Measurements from ENCODE around the gene SLC15A4. TPM values are rescaled to one million over a fixed set of nuclear protein-coding genes. Genes with fewer than 3 reads are reported as not detected.
A peak's percentile ranks its signal among the peaks of the same experiment; 100 is the strongest.

The SLC15A4 gene
- total and polyA plus RNA-seq, 4 donors: 7.3 to 25.3 (median 14.9) TPM

- DNase-seq (ENCODE audit: low spot score): no peak
- no peaks in the 10 kb centered on the region for H3K36me3 ChIP-seq (ENCODE audit: control insufficient read depth in 4 of 4, insufficient read depth in 3 of 4, low read depth in 1 of 4, low read length in 3 of 4)
- no peaks in the 10 kb centered on the region for H3K27me3 ChIP-seq (ENCODE audit: control insufficient read depth in 4 of 4, insufficient read depth in 4 of 4, low read length in 3 of 4)
- H3K9me3 ChIP-seq (ENCODE audit: control insufficient read depth in 4 of 4, low read length in 3 of 4): no peaks in the 10 kb centered on the region
- H3K4me1 ChIP-seq (ENCODE audit: control insufficient read depth in 4 of 4, insufficient read depth in 4 of 4, low read length in 3 of 4): peaks cover 0 to 4% (median 2%) of the 10 kb centered on the region in 4 donors
- no peak for TF ChIP-seq TAF1 (conservative IDR thresholded peaks at IDR 0.05)
- TF ChIP-seq HNF4G (IDR thresholded peaks at IDR 0.05): no peak
- H3K9ac ChIP-seq (ENCODE audit: low read depth in 1 of 2, low read length in 2 of 2): peak overlapping the region; percentile 76 to 91
- whole genome bisulfite sequencing: 3% methylated on average over 74 of the region's 74 CpGs
- peak overlapping the region; percentile 55 to 87 (median 77) for H3K4me3 ChIP-seq (ENCODE audit: low read depth in 1 of 3, low read length in 3 of 3)
- H3K27ac ChIP-seq (ENCODE audit: low read depth in 1 of 2, low read length in 2 of 2): peak overlapping the region; percentile 87 to 99
Measured at GRCh38 chr12:128853600-128854197, 29.9 kb upstream of the SLC15A4 start.

- WGBS: 22% methylated on average over 56 of the region's 56 CpGs
- Histone ChIP-seq H3K36me3 (ENCODE audit: control insufficient read depth in 4 of 4, insufficient read depth in 3 of 4, low read depth in 1 of 4, low read length in 3 of 4) (no peaks in the 10 kb centered on the region), H3K9ac (ENCODE audit: low read depth in 1 of 2, low read length in 2 of 2) (peak within 1 kb of the TSS; percentile 76 to 91), H3K4me1 (ENCODE audit: control insufficient read depth in 4 of 4, insufficient read depth in 4 of 4, low read length in 3 of 4) (peaks cover 0 to 4% (median 2%) of the 10 kb centered on the region in 4 donors), H3K27me3 (ENCODE audit: control insufficient read depth in 4 of 4, insufficient read depth in 4 of 4, low read length in 3 of 4) (no peaks in the 10 kb centered on the region), H3K27ac (ENCODE audit: low read depth in 1 of 2, low read length in 2 of 2) (peak within 1 kb of the TSS; percentile 87 to 99), H3K4me3 (ENCODE audit: low read depth in 1 of 3, low read length in 3 of 3) (peak within 1 kb of the TSS; percentile 55 to 87 (median 77)), H3K9me3 (ENCODE audit: control insufficient read depth in 4 of 4, low read length in 3 of 4) (no peaks in the 10 kb centered on the region)
- DNase-seq (ENCODE audit: low spot score): no peak
- no peak for TF ChIP-seq HNF4A (conservative IDR thresholded peaks at IDR 0.05)
- no peak for TF ChIP-seq TAF1 (conservative IDR thresholded peaks at IDR 0.05)
- TF ChIP-seq MAX (IDR thresholded peaks at IDR 0.05): no peak
- TF ChIP-seq EGR1 (IDR thresholded peaks at IDR 0.05; ENCODE audit: low read depth in 2 of 2): no peak
- no peak for TF ChIP-seq NR2F2 (IDR thresholded peaks at IDR 0.05)
- TF ChIP-seq JUND (IDR thresholded peaks at IDR 0.05): no peak
- TF ChIP-seq, protein P1, sequence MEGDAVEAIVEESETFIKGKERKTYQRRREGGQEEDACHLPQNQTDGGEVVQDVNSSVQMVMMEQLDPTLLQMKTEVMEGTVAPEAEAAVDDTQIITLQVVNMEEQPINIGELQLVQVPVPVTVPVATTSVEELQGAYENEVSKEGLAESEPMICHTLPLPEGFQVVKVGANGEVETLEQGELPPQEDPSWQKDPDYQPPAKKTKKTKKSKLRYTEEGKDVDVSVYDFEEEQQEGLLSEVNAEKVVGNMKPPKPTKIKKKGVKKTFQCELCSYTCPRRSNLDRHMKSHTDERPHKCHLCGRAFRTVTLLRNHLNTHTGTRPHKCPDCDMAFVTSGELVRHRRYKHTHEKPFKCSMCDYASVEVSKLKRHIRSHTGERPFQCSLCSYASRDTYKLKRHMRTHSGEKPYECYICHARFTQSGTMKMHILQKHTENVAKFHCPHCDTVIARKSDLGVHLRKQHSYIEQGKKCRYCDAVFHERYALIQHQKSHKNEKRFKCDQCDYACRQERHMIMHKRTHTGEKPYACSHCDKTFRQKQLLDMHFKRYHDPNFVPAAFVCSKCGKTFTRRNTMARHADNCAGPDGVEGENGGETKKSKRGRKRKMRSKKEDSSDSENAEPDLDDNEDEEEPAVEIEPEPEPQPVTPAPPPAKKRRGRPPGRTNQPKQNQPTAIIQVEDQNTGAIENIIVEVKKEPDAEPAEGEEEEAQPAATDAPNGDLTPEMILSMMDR (IDR thresholded peaks at IDR 0.05; ENCODE audit: low read depth, low read length, missing input control): no peak
- TF ChIP-seq HNF4G (IDR thresholded peaks at IDR 0.05): no peak
- no peak for TF ChIP-seq RAD21 (IDR thresholded peaks at IDR 0.05)
- no peak for TF ChIP-seq ZBTB33 (IDR thresholded peaks at IDR 0.05)
- no peak for TF ChIP-seq RXRA (IDR thresholded peaks at IDR 0.05)
- no peak for TF ChIP-seq SP1 (IDR thresholded peaks at IDR 0.05)
Measured at GRCh38 chr12:128852885-128853599, 29.3 kb upstream of the SLC15A4 start, which contains the start of gene GLT1D1. TSS of gene GLT1D1 (plus strand) at chr12:128853478. CDS start at chr12:128853582, 104 bp downstream.

All from liver (tissue), 9 donors.